ENCODE results near the gene CSAD. TPM values are rescaled to one million over a fixed set of nuclear protein-coding genes. Genes with fewer than 3 reads are reported as not detected.

CSAD gene
- total and polyA plus RNA-seq, 8 donors: 10.1 to 83.2 (median 21.4) TPM

GRCh38 chr12:53197011-53197640 lies 16.4 kb upstream of the CSAD start:
- TF ChIP-seq CTCF (IDR thresholded peaks at IDR 0.05): no peak
- DNase-seq (no peak), FAIRE-seq (no peak), ATAC-seq (no peak)
- 67 to 70% methylated on average over 19 of the region's 19 CpGs for WGBS, 2 donors
- no peaks in the 10 kb centered on the region for H3K27me3 ChIP-seq
- no peaks in the 10 kb centered on the region for H3K36me3 ChIP-seq
- no peaks in the 10 kb centered on the region for H3K9me3 ChIP-seq
- peaks cover 0 to 6% (median 0%) of the 10 kb centered on the region in 3 donors for H3K4me1 ChIP-seq
- H3K27ac ChIP-seq: no peak overlapping the region
- H3K4me3 ChIP-seq: peak overlapping the region in 2 of 4 donors; percentile 15 to 40
- intact Hi-C loops (cut with DNase I): loop anchor here in 2 of 3 donors (5.0 to 10.0 kb wide), 3 partner anchors 35 to 132 kb away; no protein-coding TSS in a partner anchor

GRCh38 chr12:53196486-53196885 lies 15.8 kb upstream of the CSAD start:
- Histone ChIP-seq H3K4me3 (no peak overlapping the region), H3K4me1 (peaks cover 0 to 6% (median 0%) of the 10 kb centered on the region in 3 donors), H3K27me3 (no peaks in the 10 kb centered on the region), H3K36me3 (no peaks in the 10 kb centered on the region), H3K27ac (no peak overlapping the region), H3K9me3 (no peaks in the 10 kb centered on the region)
- 80 to 82% methylated on average over 14 of the region's 14 CpGs for WGBS, 2 donors
- no peak for DNase-seq
- no peak for FAIRE-seq
- ATAC-seq: no peak
- no peak for TF ChIP-seq CTCF (IDR thresholded peaks at IDR 0.05)
- intact Hi-C loops (cut with DNase I): loop anchor here in 2 of 3 donors (5.0 to 10.0 kb wide), 3 partner anchors 34 to 132 kb away; no protein-coding TSS in a partner anchor

GRCh38 chr12:53195516-53196420 lies 15.0 kb upstream of the CSAD start:
- intact Hi-C loops (cut with DNase I): loop anchor here in 2 of 3 donors (5.0 to 10.0 kb wide), 3 partner anchors 33 to 131 kb away; no protein-coding TSS in a partner anchor
- ATAC-seq: no peak
- Histone ChIP-seq H3K36me3 (no peaks in the 10 kb centered on the region), H3K4me3 (no peak overlapping the region), H3K27ac (no peak overlapping the region), H3K9me3 (no peaks in the 10 kb centered on the region), H3K27me3 (no peaks in the 10 kb centered on the region), H3K4me1 (peaks cover 0 to 6% (median 0%) of the 10 kb centered on the region in 3 donors)
- WGBS, 2 donors: 83 to 85% methylated on average over 10 of the region's 10 CpGs
- FAIRE-seq: no peak
- no peak for DNase-seq
- no peak for TF ChIP-seq CTCF (IDR thresholded peaks at IDR 0.05)

- 87 to 88% methylated on average over 1 of the region's 1 CpG for WGBS, 2 donors
- Histone ChIP-seq H3K4me1 (peaks cover 0 to 6% (median 0%) of the 10 kb centered on the region in 3 donors), H3K27ac (no peak overlapping the region), H3K9me3 (no peaks in the 10 kb centered on the region), H3K36me3 (no peaks in the 10 kb centered on the region), H3K27me3 (no peaks in the 10 kb centered on the region), H3K4me3 (no peak overlapping the region)
- TF ChIP-seq CTCF (IDR thresholded peaks at IDR 0.05): no peak
- intact Hi-C loops (cut with DNase I): loop anchor here in 2 of 3 donors (5.0 to 10.0 kb wide), 3 partner anchors 33 to 130 kb away; no protein-coding TSS in a partner anchor
- no peak for ATAC-seq
- no peak for DNase-seq
- FAIRE-seq: no peak
These were observed 14.2 kb upstream of the CSAD start for GRCh38 chr12:53194973-53195372.
